ENCODE data around the gene ATP10B.
A peak's percentile ranks its signal among the peaks of the same experiment; 100 is the strongest.
"Not testable (repeated sequence)": the region's sequence is repeated elsewhere in the genome, so short reads cannot be mapped to it uniquely, and the experiment has no call there.

ATP10B gene

DNA sequence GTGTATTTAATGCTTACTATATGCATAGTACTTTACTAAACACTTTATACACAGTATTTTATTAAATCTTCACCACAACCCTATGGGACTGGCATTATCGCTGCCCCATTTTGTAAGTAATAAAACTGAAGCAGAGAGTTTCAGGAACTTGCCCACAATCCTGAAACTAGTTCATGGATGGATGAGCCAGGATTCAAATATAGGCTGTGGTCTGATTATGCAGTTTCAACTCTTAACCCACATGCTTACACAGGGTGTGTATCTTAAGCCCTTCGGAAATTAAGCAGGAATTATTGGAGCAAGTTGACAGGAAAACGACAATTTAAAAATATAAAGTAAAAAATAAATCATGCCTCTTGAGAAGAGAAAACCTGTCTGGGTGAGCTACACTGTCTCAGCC lies 109.0 kb downstream of the ATP10B start:
- H3K4me3 ChIP-seq (ENCODE audit: low read length): no peak overlapping the region
- peak; percentile 44 for DNase-seq (ENCODE audit: low read depth)
- TF ChIP-seq, protein P1, sequence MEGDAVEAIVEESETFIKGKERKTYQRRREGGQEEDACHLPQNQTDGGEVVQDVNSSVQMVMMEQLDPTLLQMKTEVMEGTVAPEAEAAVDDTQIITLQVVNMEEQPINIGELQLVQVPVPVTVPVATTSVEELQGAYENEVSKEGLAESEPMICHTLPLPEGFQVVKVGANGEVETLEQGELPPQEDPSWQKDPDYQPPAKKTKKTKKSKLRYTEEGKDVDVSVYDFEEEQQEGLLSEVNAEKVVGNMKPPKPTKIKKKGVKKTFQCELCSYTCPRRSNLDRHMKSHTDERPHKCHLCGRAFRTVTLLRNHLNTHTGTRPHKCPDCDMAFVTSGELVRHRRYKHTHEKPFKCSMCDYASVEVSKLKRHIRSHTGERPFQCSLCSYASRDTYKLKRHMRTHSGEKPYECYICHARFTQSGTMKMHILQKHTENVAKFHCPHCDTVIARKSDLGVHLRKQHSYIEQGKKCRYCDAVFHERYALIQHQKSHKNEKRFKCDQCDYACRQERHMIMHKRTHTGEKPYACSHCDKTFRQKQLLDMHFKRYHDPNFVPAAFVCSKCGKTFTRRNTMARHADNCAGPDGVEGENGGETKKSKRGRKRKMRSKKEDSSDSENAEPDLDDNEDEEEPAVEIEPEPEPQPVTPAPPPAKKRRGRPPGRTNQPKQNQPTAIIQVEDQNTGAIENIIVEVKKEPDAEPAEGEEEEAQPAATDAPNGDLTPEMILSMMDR (conservative IDR thresholded peaks at IDR 0.05; ENCODE audit: low read depth, low read length): no peak

DNA sequence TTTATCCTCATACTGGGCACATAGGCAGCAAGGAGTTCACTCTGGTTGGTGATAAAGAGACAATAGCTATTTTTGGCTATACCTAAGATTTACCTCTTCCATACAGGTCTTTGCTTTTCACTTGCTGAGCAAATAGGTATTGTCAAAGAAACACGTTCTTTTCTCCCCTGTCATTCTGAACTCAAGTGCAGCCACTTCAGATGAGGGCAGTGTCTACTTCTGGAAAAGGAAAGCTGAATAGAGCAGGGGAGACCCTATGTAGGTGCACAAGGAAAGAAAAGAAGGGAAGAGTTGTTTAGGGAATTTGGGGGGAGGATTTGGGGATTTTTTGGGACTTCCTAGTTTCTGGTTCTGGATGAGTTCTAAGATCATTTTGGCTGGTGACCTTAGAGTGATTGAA lies 109.6 kb downstream of the ATP10B start:
- no peak overlapping the region for H3K4me3 ChIP-seq (ENCODE audit: low read length)
- DNase-seq (ENCODE audit: low read depth): no peak
- TF ChIP-seq, protein P1 (conservative IDR thresholded peaks at IDR 0.05; ENCODE audit: low read depth, low read length): no peak

DNA sequence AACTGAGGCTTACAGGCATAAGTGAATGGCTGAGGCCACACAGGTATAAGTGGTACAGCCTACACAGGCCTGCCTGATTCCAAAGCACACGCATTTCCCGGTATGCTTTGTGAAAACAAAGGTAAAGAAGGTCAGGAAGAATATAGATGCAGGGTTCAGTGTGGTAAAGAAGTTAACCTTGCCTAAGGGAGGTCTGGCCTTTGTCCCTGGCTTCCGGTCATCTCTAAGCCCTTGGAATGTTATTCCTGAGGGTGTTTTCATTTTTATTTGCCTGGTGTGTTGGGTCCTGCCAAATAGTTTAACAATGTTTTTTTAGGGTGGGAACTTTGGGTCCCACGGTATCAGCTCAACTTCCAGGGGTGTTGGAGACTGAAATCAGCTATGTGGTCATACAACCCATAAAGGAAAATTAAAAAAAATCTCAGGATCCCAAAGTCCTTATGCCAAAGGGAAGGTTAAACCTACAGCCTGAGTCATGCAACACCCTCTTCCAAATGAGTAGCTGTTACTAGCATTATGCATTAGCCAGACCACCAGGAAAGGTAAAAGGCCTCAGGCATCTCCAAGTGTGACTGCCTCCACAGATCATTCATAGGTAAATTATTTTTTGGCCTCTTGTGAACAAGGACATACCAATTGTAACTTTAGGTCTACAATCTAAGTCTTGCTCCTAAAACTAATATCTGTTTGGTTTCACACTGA lies 124.6 kb downstream of the ATP10B start:
- DNase-seq (ENCODE audit: low read depth): no peak
- H3K4me3 ChIP-seq (ENCODE audit: low read length): no peak overlapping the region
- TF ChIP-seq, protein P1 (conservative IDR thresholded peaks at IDR 0.05; ENCODE audit: low read depth, low read length): no peak

DNA sequence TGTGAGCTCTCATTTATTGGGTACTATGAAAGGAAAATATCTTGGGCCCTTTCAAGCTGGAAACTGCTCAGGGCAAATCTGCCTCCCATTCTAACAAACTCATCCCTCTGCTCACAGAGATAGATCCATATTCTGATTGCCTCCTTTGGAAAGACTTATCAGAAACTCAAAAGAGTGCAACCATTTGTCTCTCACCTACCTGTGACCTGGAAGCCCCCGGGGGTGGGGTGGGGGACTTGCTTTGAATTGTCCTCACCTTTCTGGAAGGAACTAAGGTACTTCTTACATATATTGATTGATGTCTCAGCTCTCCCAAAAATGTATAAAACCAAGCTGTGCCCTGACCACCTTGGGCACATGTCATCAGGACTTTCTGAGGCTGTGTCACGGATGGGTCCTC lies 125.3 kb downstream of the ATP10B start:
- DNase-seq (ENCODE audit: low read depth): no peak
- TF ChIP-seq, protein P1 (conservative IDR thresholded peaks at IDR 0.05; ENCODE audit: low read depth, low read length): no peak
- H3K4me3 ChIP-seq (ENCODE audit: low read length): no peak overlapping the region

DNA sequence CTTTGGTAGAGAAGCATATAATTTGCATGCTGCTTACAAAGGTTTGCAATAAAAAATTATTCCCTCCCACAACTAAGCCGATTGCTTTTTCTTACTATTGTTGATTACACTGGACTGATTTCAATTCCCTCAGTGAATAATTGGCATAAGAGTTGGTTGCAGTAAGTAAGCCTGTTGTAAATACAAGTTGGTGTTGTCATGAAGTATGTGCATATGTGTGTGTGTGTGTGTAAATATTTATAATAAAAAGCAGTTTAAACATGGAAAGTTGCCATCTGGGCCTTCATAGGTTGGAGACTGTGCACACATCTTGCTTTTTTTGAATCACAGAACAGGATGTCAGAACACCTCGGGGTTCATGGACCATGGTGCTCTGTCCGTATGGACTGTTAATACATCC lies 131.2 kb downstream of the ATP10B start:
- H3K4me3 ChIP-seq (ENCODE audit: low read length): no peak overlapping the region
- TF ChIP-seq, protein P1 (conservative IDR thresholded peaks at IDR 0.05; ENCODE audit: low read depth, low read length): no peak
- no peak for DNase-seq (ENCODE audit: low read depth)

DNA sequence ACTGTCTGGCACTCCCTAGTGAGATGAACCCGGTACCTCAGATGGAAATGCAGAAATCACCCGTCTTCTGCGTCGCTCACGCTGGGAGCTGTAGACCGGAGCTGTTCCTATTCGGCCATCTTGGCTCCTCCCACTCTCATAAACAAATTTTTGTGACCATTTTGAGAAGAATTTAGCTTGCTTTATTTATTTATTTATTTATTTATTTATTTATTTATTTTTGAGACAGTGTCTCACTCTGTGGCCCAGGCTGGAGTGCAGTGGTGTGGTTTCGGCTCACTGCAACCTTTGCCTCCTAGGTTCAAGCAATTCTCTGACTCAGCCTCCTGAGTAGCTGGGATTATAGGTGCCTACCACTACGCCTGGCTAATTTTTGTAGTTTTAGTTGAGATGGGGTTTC lies 136.5 kb downstream of the ATP10B start:
- not testable (repeated sequence) for DNase-seq (ENCODE audit: low read depth); H3K4me3 ChIP-seq (ENCODE audit: low read length)

DNA sequence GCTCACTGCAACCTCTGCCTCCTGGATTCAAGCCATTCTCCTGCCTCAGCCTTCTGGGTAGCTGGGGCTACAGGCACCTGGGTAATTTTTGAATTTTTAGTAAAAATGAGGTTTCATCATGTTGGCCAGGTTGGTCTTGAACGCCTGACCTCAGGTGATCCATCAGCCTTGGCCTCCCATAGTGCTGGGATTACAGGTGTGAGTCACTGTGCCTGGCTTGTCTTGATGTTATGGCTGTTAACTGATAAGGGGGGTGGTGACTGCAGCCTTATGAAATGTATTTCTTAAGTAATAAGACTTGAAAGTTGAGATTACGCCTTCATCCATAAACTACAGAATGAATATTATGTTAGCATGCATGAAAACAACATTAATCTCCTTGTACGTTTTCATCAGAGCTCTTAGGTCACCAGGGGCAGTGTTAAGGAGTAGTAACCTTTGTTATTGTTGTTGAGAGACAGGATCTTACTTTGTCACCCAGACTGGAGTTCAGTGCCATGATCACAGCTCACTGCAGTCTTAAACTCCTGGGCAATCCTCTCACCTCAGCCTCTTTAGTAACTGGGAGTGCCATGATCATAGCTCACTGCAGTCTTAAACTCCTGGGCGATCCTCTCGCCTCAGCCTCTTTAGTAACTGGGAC lies 148.3 kb downstream of the ATP10B start:
- DNase-seq (ENCODE audit: low read depth): no peak
- TF ChIP-seq, protein P1 (conservative IDR thresholded peaks at IDR 0.05; ENCODE audit: low read depth, low read length): no peak
- H3K4me3 ChIP-seq (ENCODE audit: low read length): no peak overlapping the region
